ENCODE results near the gene FBN1.

FBN1 gene

GRCh38 chr15:48361685-48362084, 283.8 kb downstream of the FBN1 start:
- no peak for ATAC-seq
- no peak for TF ChIP-seq ARNTL (CRISPR knock-in tag; IDR thresholded peaks at IDR 0.05; ENCODE audit: borderline replicate concordance, low read depth)
- TF ChIP-seq OSR1 (CRISPR knock-in tag; IDR thresholded peaks at IDR 0.05), result no peak
- no peak for TF ChIP-seq POU6F1 (CRISPR knock-in tag; IDR thresholded peaks at IDR 0.05; ENCODE audit: borderline replicate concordance, low read depth)
- no peak for TF ChIP-seq ZNF8 (CRISPR knock-in tag; IDR thresholded peaks at IDR 0.05)
- TF ChIP-seq TCF4 (CRISPR knock-in tag; IDR thresholded peaks at IDR 0.05; ENCODE audit: borderline replicate concordance), result no peak
- TF ChIP-seq ZNF565 (CRISPR knock-in tag; conservative IDR thresholded peaks at IDR 0.05; ENCODE audit: low read depth), result no peak
- TF ChIP-seq CSDC2 (CRISPR knock-in tag; IDR thresholded peaks at IDR 0.05), result no peak
- TF ChIP-seq SNAI2 (CRISPR knock-in tag; IDR thresholded peaks at IDR 0.05), result no peak
- TF ChIP-seq ESRRG (CRISPR knock-in tag; IDR thresholded peaks at IDR 0.05), result no peak
- TF ChIP-seq CSRNP3 (CRISPR knock-in tag; IDR thresholded peaks at IDR 0.05), result no peak
- no peak for TF ChIP-seq CREB5 (CRISPR knock-in tag; IDR thresholded peaks at IDR 0.05; ENCODE audit: low read depth)
- no peak for TF ChIP-seq TSHZ2 (CRISPR knock-in tag; IDR thresholded peaks at IDR 0.05)
- TF ChIP-seq PPARA (CRISPR knock-in tag; IDR thresholded peaks at IDR 0.05; ENCODE audit: borderline replicate concordance), result no peak
- no peak for TF ChIP-seq ZFP3 (CRISPR knock-in tag; IDR thresholded peaks at IDR 0.05)
- no peak for TF ChIP-seq ZFP30 (CRISPR knock-in tag; IDR thresholded peaks at IDR 0.05)

- ATAC-seq, result peak; percentile 27; the same call in 2 of the 3 replicates
- TF ChIP-seq ESRRG (CRISPR knock-in tag; IDR thresholded peaks at IDR 0.05) (no peak), PATZ1 (CRISPR knock-in tag; IDR thresholded peaks at IDR 0.05; ENCODE audit: borderline replicate concordance) (no peak), ARNTL (CRISPR knock-in tag; IDR thresholded peaks at IDR 0.05; ENCODE audit: borderline replicate concordance, low read depth) (no peak), OSR1 (CRISPR knock-in tag; IDR thresholded peaks at IDR 0.05) (no peak)
These were observed 284.7 kb downstream of the FBN1 start for GRCh38 chr15:48360841-48361240.
